ENCODE data around the gene EFL1.

EFL1 gene

DNA sequence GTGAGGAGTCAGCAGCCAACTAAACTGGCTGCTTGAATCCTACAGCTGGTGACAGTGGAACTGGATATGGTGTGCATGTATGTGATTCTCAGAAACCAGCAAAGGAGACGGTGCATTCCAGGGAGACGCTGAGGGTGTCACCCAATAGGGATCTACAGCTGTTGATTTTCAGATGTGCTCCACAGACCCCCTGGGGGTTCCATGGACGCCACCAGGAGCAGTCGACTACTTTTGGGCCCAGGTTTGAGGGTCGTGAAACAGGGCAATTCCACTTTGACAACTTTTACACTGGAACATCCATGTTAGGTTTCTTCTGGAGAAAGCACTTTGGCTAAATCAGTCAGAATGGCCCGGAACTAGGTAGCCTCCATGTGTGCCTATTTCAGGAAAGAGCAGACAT lies 145.2 kb downstream of the EFL1 start:
- no peak for DNase-seq

DNA sequence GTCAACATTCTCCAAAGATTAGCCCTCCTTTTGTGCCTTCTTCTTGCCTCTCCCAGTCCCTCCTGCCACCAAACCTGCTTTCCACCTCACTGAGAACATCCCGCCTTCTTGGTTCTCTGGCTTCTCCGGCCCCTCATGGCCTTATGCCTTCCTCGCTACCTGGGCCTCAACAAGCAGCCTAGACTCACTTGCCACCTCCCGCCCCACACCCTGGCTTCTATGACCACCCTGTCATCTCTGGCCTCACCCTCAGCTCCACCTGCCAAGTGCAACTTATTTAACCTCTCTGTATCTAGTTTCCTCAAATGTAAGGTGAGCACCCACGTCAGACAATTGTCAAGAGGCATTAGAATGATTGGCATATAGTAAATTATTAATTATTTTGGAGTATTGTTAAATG lies 147.9 kb downstream of the EFL1 start:
- no peak for DNase-seq

DNA sequence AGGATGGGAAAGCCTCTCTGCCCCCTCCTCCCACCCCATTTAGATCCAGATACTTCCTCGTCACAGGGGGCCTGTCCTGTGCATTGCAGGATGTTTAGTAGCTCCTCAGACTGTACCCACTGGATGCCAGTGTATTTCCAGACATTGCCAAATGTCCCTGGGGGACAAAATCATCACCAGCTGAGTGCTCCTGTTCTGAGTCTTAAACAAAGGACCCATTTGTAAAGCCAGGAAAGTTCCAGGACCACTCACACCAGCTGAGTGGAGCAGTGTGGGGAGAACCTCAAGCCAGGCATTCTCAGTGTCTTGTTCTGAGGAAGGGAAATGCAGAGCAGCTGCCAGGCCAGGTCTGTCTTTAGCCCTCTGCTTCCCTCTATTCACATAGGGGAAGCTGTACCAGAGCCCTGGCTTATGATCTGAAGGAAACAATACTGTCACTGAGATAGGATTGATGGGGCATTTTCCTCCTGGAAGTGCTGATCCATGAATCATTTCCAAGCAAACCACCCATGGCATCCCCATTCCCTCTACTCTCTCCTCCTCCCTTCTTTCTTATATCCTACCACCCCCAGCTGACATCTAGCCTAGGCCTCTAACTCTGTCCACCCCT lies 149.3 kb downstream of the EFL1 start:
- DNase-seq = no peak

DNA sequence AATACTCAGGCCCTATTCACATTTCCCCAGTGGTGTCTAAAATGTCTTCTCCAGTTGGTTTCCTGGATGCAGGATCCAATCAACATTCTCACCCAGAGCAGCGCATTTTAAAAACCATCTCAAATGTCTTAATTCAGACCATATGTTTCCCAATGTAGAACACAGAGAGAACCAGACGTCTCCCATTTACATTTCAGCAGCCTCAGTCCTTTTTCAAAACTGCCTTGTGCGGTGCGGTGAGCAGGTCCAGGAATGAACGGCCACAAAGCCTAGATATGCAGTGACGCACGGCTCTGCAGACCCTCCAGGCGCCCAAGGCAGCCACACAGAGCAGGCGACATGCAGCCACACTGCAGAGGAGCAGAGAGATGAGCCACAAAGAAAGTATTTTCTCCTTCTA lies 150.6 kb downstream of the EFL1 start:
- no peak for DNase-seq

DNA sequence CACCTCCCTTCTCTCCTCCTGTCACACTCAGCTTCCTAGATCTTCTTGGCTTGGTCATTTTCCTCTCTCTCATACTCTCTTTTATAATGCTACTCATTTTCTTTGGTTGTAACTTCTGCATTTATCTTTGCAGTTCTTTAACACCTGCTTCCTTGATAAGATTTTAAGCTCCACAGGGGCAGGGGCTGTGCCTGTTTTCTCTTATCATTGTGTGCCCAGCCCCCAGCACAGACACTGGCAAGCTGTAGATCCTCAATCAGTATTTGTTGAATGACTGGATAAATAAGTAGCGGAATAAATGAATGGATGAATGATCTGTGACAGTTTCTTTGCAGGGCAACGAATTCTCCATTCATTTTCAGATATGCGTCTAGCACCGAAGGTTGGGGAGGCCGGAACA lies 152.4 kb downstream of the EFL1 start:
- no peak for DNase-seq

DNA sequence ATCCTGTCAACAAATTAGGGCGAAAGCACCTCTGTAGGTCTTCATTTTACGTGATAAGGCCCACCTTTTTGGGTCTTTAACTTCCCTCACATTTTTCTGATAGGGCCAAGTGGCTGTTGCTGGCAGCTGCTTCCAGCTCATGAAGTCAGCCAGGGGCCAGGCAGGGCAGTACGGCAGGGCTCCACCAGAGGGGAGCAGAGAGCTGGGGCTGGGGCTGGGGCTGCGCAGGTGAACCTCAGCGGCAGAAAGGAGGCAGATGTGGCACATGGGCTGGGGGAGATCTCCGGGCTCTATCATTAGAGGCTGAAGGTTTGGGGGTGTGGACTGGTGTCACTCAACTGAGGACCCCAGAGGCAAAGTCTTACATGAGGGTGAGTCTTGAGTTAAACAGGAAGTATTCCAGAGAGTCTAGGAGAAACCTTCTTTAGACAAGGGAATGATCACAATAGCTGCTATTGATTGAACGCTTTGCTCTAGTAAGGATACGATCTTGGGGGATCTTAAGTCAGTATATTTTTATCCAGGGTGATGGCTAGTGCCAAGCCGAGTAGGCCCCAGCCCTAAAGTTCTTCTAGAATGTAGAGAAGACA lies 153.9 kb downstream of the EFL1 start:
- DNase-seq = peak; percentile 13

DNA sequence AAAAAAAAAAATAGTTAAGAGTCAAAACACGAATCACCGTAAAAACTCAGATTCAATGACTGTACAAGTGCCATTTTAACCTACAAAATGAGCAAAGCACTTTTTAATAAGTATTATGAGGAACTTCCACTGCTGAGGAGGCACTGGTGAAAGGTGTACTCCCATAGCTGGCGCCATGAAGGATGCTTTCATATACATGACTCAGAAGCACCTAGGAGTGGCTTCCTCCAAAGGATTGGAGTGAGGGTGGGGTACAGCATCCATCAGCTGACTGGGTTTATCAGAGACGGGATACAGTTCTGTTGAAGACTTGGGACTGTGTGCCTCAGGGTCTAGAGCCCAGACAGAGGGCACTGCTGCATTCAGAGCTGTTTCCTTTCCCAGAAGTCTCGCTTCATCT lies 155.9 kb downstream of the EFL1 start:
- DNase-seq = no peak

DNA sequence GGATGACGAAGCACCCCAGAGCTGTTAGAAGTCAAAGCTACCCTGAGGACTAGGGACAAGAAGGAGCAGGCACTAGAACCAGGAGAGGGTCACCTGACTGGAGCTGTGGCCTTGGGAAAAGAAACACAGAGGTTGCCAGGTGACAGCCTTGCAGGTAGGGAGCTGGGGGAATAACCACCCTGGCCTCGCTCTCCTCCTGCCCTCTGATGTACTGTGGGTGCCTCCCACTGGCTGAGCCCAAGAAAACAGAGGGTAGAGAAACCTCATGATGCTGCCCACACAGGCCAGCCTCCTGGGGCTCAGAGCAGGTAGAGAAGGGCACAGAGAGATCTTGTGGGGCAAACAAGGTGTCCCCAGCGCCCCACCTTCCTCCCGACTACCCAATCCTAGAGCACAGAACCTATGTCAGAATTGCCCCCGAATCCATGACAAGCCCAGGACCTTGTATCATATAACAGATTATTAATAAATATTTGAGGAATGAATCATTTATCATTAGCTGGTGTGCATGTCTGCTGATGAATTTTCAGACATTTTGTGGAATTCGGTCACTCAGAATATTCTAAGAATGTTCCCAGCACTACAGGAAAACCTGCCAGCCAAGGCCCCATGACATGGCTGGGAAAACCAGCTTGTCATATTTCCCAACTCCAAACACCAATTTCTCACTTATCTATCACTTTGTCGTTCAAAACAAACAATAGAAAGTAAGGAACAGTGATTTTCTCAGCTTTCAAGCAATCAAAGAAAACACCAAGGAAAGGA lies 156.9 kb downstream of the EFL1 start:
- DNase-seq = peak; percentile 49

DNA sequence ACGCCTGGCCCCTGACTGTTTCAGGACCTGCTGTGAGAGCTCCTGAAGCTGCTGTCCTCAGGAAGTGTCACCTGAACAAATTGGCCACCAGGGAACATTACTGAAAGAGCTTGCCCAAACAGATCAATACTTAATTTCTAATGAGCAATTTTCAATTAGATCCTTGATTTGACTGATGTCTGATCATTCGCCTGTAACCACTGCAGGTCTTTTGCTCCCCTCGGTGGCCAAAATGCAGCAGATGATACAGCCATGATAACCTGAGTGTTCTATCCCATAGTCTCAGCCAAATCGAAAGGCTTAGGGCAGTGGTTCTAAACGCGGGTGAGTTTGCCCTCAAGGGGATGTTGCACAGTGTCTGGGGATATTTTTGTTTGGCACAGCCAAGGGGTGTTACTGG lies 159.1 kb downstream of the EFL1 start:
- peak; percentile 5 for DNase-seq

DNA sequence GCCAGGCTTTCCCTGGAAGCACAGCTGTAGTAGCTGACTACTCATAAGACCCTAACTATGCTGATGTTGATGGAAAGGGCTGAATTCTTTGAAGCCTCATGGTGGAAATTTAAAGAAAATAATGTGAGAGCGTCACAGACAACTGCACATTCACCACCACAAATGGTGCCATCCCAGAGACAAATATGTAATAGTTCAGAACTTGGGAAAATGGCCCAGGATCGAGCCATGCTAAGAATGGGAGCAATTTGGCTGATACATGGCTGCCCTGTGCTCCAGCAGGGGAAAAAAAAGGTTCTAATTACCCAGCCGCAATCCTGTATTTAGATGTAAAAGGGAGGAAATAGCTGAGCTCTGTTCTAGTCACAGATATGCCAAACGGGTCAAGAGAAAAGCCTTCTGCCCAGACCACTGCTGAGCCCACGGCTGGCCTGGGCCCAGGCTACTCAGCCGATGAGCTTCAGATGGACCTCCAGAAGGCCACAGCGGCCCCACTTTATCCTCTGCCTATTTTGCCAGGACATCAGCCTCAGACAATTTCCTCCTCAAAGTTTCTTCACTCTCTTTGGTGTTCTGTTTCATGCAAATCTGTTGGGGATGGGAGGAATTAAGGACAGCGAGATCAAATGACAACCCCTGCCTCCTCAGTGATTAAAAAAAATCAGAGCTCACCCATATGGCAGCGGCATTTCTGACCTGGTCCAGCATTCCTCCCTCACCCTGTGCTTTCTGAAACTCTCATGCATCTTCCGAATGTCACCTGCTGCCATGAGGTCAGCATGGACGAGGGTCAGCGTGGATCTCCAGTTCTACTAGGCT lies 162.2 kb downstream of the EFL1 start:
- DNase-seq = no peak

DNA sequence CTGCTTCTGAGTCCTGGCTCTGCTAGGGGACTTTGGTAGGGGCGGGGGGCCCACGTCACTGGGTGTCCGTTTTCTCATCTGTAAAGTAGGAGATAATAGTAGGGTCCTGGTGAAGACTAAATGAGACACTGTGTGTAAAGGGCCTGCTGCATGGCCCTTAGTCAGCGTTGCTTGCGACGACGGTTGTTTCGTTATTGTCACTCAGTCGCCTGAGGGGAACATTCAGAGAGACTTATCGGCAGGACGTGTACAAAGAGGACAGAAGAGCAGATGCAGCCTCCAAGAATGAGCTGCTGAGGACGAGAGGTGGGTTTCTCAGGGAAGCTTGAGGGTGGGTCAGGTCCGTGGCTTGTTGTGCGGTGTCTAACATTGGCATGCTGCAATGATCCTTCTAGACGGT lies 163.9 kb downstream of the EFL1 start:
- DNase-seq = no peak

DNA sequence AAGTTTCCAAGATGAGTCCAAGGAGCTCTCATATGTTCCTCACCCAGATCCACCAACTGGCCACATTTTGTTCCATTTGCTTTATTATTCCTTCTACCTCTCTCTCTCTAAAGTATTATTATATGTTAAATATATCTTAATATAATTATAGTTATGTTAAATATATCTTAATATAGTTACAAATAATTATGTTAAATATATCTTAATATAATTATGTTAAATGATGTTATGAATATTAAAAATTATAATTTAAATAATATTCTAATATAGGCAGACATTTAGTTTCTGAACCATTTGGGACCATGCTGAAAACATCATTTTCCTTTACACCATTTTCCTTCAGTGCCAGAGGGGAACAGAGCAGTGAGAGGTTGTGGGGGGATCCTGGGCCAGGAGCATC lies 166.7 kb downstream of the EFL1 start:
- DNase-seq = no peak

DNA sequence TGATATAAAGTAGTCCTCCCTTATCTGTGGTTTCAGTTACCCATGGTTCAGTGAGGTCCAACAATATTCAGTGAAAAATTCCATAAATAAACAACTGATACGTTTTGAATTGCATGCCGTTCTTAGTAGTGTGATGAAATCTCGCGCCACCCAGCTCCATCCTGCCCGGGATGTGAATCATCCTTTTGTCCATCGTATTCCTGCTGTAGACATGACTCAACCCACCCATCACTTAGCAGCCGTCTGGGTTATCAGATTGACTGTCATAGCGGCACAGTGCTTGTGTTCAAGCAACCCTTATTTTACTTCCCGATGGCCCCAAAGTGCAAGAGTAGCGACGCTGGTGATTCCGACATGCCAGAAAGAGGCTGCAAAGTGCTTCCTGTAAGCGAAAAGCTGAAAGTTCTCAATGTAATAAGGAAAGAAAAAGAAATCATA lies 168.7 kb downstream of the EFL1 start:
- no peak for DNase-seq

DNA sequence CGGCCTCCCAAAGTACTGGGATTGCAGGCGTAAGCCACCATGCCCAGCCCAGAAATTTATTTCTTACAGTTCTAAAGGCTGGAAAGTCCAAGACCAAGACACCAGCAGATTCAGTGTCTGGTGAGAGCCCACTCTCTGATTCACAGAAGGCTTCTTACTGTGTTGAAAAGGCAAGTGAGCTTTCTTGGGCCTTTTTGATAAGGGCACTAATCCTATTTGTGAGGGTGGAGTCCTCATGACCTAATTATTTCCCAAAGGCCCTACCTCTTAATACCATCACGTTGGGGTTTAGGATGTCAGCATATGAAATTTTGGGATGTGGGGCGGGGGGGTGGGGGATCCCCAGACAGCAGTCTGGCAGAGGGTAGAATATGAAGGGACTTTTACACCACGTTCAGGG lies 169.2 kb downstream of the EFL1 start:
- no peak for DNase-seq

DNA sequence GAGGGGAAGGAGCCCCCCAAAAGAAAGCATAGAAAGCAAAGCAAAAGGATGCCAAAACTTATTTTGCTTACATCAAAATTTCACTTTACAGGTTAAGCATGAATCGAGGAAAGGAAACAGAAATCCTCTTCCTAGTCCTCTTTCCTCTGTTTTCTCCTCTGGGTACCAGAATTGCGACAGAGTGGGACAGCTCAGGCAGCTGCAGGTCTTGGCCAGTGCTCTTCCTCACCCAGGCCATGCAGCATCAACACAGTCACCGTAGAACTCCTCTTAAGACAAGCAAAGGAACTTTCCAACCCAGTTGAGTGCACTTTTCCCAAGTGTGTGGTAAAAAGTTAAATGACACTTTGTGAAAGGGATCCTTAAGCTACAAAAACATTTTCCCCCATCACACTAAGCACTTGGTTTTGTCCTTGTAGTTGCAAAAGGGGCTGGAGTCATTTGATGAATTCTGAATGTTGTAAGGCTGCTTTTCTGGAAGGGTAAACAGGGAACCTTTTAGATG lies 170.8 kb downstream of the EFL1 start:
- no peak for DNase-seq

DNA sequence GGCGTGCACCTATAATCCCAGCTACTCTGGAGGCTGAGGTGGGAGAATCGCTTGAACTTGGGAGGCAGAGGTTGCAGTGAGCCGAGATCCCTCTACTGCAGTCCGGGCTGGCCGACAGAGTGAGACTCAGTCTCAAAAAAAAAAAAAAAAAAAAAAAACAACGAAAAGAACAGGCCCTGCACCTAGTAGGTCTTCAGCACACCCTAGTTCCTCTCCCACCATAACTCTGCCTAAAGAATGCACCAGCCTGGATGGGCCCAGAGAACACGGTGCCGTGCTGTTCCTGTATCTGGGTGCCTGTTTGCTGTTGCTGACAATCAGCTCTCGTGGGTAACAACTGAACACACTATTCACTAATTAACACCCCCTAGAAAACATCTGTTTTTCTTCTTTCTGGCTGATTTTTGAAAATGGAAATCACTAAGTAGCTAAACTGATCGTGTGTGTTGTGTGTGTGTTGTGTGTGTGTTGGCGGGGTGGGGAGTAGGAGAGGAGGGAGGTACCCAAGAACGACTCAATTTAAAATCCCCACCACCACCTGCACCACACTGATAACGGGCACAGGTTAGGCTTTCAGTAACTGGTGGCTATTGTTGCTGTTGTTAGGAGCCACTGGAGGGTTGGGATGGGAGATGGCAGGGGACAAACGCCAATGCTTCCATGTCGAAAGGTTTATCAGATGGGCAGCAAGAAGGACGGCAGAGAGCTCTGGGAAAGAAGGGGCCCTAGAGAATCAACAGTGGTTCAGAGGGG lies 176.1 kb downstream of the EFL1 start:
- no peak for DNase-seq

DNA sequence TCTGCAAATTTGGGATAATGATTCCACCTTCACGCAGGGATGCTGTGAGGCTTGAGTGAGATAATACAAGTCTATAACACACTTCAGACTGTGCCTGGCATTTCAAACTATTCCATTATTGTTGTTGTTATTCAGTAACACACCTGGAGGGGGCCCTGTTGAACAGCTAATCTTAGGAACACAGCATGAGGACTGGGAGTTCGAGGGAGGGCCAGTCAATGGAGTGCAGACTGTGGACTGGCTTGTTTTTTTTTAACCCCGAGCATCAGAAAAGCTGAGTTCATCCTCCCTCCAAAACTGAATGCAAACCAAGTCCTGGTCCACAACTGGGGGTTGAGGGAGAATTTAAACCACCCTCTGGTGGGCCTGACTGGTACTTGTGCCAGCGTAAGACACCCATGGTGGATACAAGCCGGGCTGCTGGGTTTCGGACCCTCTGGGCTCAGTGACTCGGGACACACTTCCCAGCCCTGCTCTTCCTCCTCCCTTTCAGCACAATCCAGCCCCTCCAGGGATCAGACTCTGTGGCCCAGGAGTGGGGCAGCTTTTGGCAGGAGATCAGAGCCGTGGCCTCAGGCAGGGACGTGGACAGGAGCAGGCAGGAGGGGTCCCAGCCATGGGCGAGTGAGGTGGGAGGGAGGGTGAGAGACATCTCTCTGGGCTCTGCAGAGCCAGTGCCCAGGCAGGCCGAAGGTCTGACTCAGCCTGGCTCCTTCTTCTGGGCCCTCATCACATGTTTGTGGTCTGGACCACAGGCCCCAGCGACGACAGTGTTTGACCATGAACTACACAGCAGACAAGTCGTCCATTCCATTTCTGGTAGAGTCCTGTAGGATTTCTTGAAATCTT lies 180.4 kb downstream of the EFL1 start:
- DNase-seq = no peak

DNA sequence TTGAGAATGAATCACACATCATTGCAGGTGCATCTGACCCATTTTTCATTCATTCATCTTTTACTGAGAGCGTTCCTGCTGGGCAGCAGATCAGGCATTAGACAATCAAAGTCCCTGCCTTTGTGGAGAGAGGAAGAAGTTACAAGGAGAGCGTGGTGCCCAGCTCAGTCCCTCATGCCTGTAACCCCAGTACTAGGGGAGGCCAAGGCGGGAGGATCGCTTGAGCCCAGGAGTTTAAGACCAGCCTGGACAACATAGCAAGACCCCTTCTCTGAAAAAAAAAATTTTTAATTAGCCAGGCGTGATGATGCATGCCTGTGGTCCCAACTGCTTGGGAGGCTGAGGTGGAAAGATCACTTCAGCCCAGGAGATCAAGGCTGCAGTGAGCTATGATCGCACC lies 181.8 kb downstream of the EFL1 start:
- no peak for DNase-seq
